IMR-90 (cell line): Measurements from ENCODE around the gene GAS5. TPM values are rescaled to one million over a fixed set of nuclear protein-coding genes. Genes with fewer than 3 reads are reported as not detected.

Experiments
- ATAC-seq: fragments of 200-7000 bp; cut with Tn5 transposase; 2 replicates; pipeline ENCODE4 v1.9.1; 2020; ENCODE audit warnings: low read depth, mild to moderate bottlenecking, moderate library complexity
- BruUV-seq: library from RNA; stranded (reverse); fragments of 400-500 nt; replicated peaks from 2 replicates; lab custom pipeline; 2021; lab: Mats Ljungman, UMichigan
- CTCF ChIA-PET: fragments of 300-600 bp; formaldehyde crosslinking; extraction: SDS; loops from one replicate; lab custom pipeline; 2021; ENCODE audit warnings: antibody characterized with exemption; lab: Yijun Ruan, JAX
- POLR2A ChIA-PET: fragments of 300-600 bp; sonication (Branson Sonifier 250); formaldehyde crosslinking; loops from one replicate; lab custom pipeline; 2022; ENCODE audit warnings: antibody characterized with exemption; ENCODE audit not compliant: unreplicated experiment; lab: Charles Lee
- DNase-seq: peaks from one replicate; pipeline ENCODE4 v3.0.0; 2013
- H2AFZ ChIP-seq: replicated peaks from 2 replicates; pipeline ENCODE3; 2013; ENCODE audit warnings: low read length, mild to moderate bottlenecking; ENCODE audit not compliant: poor library complexity
- H2AK5ac ChIP-seq: 2 replicates; pipeline ENCODE4 v1.6.1; 2013; ENCODE audit warnings: low read depth, low read length, inconsistent platforms
- H2AK9ac ChIP-seq: replicated peaks from 2 replicates; pipeline ENCODE3; 2013; ENCODE audit warnings: mild to moderate bottlenecking, low read depth, low read length, moderate library complexity; ENCODE audit not compliant: poor library complexity
- H2BK120ac ChIP-seq: 2 replicates; pipeline ENCODE4 v1.6.1; 2013; ENCODE audit warnings: low read depth, low read length, inconsistent platforms
- H2BK15ac ChIP-seq: 3 replicates; pipeline ENCODE4 v1.6.1; 2013; ENCODE audit warnings: low read depth, low read length, inconsistent platforms
- H2BK20ac ChIP-seq: 2 replicates; pipeline ENCODE4 v1.6.1; 2013; ENCODE audit warnings: low read depth, mild to moderate bottlenecking, inconsistent platforms, low read length, moderate library complexity
- H2BK5ac ChIP-seq: 2 replicates; pipeline ENCODE4 v1.6.1; 2013; ENCODE audit warnings: mild to moderate bottlenecking, low read depth, low read length, inconsistent platforms; ENCODE audit not compliant: poor library complexity, severe bottlenecking
- H3K14ac ChIP-seq: replicated peaks from 2 replicates; pipeline ENCODE4 v1.6.1; 2013; ENCODE audit warnings: low read depth, low read length, inconsistent platforms
- H3K18ac ChIP-seq: 2 replicates; pipeline ENCODE4 v1.6.1; 2013; ENCODE audit warnings: low read depth, low read length, control low read depth
- H3K23ac ChIP-seq: 2 replicates; pipeline ENCODE4 v1.6.1; 2013; ENCODE audit warnings: low read depth, low read length, inconsistent platforms
- H3K27ac ChIP-seq: 2 replicates; pipeline ENCODE4 v1.5.1; 2013; ENCODE audit warnings: mild to moderate bottlenecking, control low read depth, low read length; ENCODE audit not compliant: insufficient read depth
- H3K27me3 ChIP-seq: 2 replicates; pipeline ENCODE4 v1.6.1; 2013; ENCODE audit warnings: low read length; ENCODE audit not compliant: control insufficient read depth, insufficient read depth
- H3K36me3 ChIP-seq: 2 replicates; pipeline ENCODE4 v1.6.1; 2013; ENCODE audit warnings: low read length, mixed read lengths; ENCODE audit not compliant: control insufficient read depth, insufficient read depth
- H3K4ac ChIP-seq: 2 replicates; pipeline ENCODE4 v1.6.1; 2013; ENCODE audit warnings: low read depth, low read length, inconsistent platforms
- H3K4me1 ChIP-seq: 2 replicates; pipeline ENCODE4 v1.6.1; 2013; ENCODE audit warnings: low read length, mixed read lengths; ENCODE audit not compliant: control insufficient read depth, insufficient read depth
- H3K4me2 ChIP-seq: 2 replicates; pipeline ENCODE4 v1.6.1; 2013; ENCODE audit warnings: low read depth, mild to moderate bottlenecking, control low read depth, low read length, moderate library complexity
- H3K4me3 ChIP-seq: 2 replicates; pipeline ENCODE4 v1.5.1; 2013; ENCODE audit warnings: low read depth, mild to moderate bottlenecking, control low read depth, low read length, moderate library complexity; ENCODE audit not compliant: insufficient read depth
- H3K56ac ChIP-seq: 2 replicates; pipeline ENCODE4 v1.6.1; 2013; ENCODE audit warnings: low read length, inconsistent platforms; ENCODE audit not compliant: insufficient read depth; ENCODE audit errors: extremely low read depth
- H3K79me1 ChIP-seq, 2 experiments: 2 replicates each; pipeline ENCODE4 v1.6.1; 2013; ENCODE audit warnings: low read length in 2 of 2, inconsistent platforms in 1 of 2, low read depth in 1 of 2
- H3K9ac ChIP-seq: 2 replicates; pipeline ENCODE4 v1.6.1; 2013; ENCODE audit warnings: low read depth, low read length, control low read depth
- H3K9me1 ChIP-seq: 2 replicates; pipeline ENCODE4 v1.6.1; 2013; ENCODE audit warnings: low read length, inconsistent platforms; ENCODE audit not compliant: insufficient read depth
- H3K9me3 ChIP-seq: 2 replicates; pipeline ENCODE4 v1.6.1; 2013; ENCODE audit warnings: low read length; ENCODE audit not compliant: control insufficient read depth, insufficient read depth
- H4K20me1 ChIP-seq: 2 replicates; pipeline ENCODE4 v1.6.1; 2013; ENCODE audit warnings: low read length, inconsistent platforms; ENCODE audit not compliant: insufficient read depth
- H4K5ac ChIP-seq: 2 replicates; pipeline ENCODE4 v1.6.1; 2013; ENCODE audit warnings: mild to moderate bottlenecking, low read depth, low read length, control low read depth
- H4K8ac ChIP-seq, 2 experiments: 2 replicates each; pipeline ENCODE4 v1.6.1; 2013; ENCODE audit warnings: low read depth in 2 of 2, low read length in 2 of 2, control low read depth in 1 of 2, inconsistent platforms in 1 of 2
- H4K91ac ChIP-seq: 2 replicates; pipeline ENCODE4 v1.6.1; 2013; ENCODE audit warnings: low read depth, low read length, inconsistent platforms; ENCODE audit not compliant: insufficient read depth
- CHD1 ChIP-seq: IDR thresholded peaks from 2 replicates; pipeline ENCODE4 v1.6.1; 2012; ENCODE audit warnings: low read depth, low read length, improper control_type of control experiment
- NFE2L2 ChIP-seq: fragments of 150-350 bp; IDR thresholded peaks from 2 replicates; pipeline ENCODE4 v1.6.1; 2016; ENCODE audit warnings: low read depth, mild to moderate bottlenecking, low read length
- RCOR1 ChIP-seq: IDR thresholded peaks from 2 replicates; pipeline ENCODE4 v1.6.1; 2012; ENCODE audit warnings: mild to moderate bottlenecking, low read length, improper control_type of control experiment; ENCODE audit not compliant: insufficient replicate concordance
- WGBS, 2 experiments: methylation state at CpG; one replicate each; pipeline versions ENCODE4 v1.1.5 to v1.1.7; 2013; ENCODE audit warnings: missing lambda C conversion rate in 2 of 2; ENCODE audit not compliant: insufficient read length in 1 of 2; ENCODE audit errors: extremely low coverage in 2 of 2; 5-methylcytosine and 5-hydroxymethylcytosine counted together
- dilution Hi-C: fragments of 300-500 bp; cut with HindIII; formaldehyde crosslinking; loops from one replicate; pipeline ENCODE4 v1.14.3; 2018; ENCODE audit warnings: low sequenced_read_pairs; ENCODE audit not compliant: unreplicated experiment
- in situ Hi-C: fragments of 300-500 bp; cut with MboI; formaldehyde crosslinking; loops from 3 replicates; pipeline ENCODE4 v1.14.3; 2019; ENCODE audit warnings: low sequenced_read_pairs, inconsistent platforms, mixed read lengths
- intact Hi-C: fragments of 100-400 bp; cut with micrococcal nuclease; formaldehyde crosslinking; loops from 2 replicates; pipeline ENCODE4 v1.10.0; 2022
- polyA plus RNA-seq, 3 experiments: library from polyadenylated mRNA; depleted of rRNA; stranded (reverse); fragments of >200 nt; gene quantifications; 2 replicates each; pipeline ENCODE4 v1.2.3, GENCODE V29; 2012; ENCODE audit warnings: low replicate concordance in 1 of 3
- total RNA-seq: library from RNA; depleted of rRNA; stranded (reverse); fragments of >200 nt; gene quantifications from 2 replicates; pipeline ENCODE4 v1.2.3, GENCODE V29; 2012

The GAS5 gene
- total and polyA plus RNA-seq, 2 of the 4 experiments (the other 2 are of a cell fraction) = 380 to 737 TPM

GRCh38 chr1:173867141-173867752 is 542 bp downstream of the GAS5 start (continued):
- no peak for TF ChIP-seq NFE2L2

GRCh38 chr1:173866413-173867115 is 1.2 kb downstream of the GAS5 start:
- Histone ChIP-seq H3K56ac (peak overlapping the region; percentile 78), H3K18ac (peak overlapping the region; percentile 13; the same call in 1 of the 2 replicates), H3K27ac (peak overlapping the region; percentile 80), H3K23ac (peak overlapping the region; percentile 96), H3K9me1 (no peaks in the 10 kb centered on the region), H3K9ac (peak overlapping the region; percentile 88), H3K4me1 (no peaks in the 10 kb centered on the region; the same call in 1 of the 2 replicates), H2AK9ac (no peak overlapping the region), H3K4ac (peak overlapping the region; percentile 97), H3K36me3 (peaks cover 50% of the 10 kb centered on the region), H3K14ac (peak overlapping the region; percentile 99), H2BK5ac (peak overlapping the region; percentile 54), H4K8ac (peak overlapping the region; percentile 58 to 75; a peak in 2 of 4 replicates), H4K91ac (no peak overlapping the region), H3K9me3 (no peaks in the 10 kb centered on the region), H4K5ac (no peak overlapping the region), H2BK15ac (no peak overlapping the region), H3K4me2 (peak overlapping the region; percentile 64), H2AFZ (no peak overlapping the region), H2BK120ac (no peak overlapping the region), H2BK20ac (no peak overlapping the region), H3K4me3 (peak overlapping the region; percentile 70), H3K79me1 (peaks cover 9 to 56% of the 10 kb centered on the region in 2 experiments; a peak in 3 of 4 replicates), H4K20me1 (peaks cover 62% of the 10 kb centered on the region), H3K27me3 (no peaks in the 10 kb centered on the region), H2AK5ac (no peak overlapping the region)
- BruUV-seq = no TSS peak
- DNase-seq (no peak), ATAC-seq (no peak)
- dilution Hi-C loops (no loop called here), intact Hi-C loops (loop anchor here (5.0 kb wide), 2 partner anchors 434 to 1119 kb away; no protein-coding TSS in a partner anchor), in situ Hi-C loops (no loop called here)
- CTCF ChIA-PET = interaction anchor here (1.4 kb wide), 1 partner anchor 10 kb away, joined by 8 read pairs; no protein-coding TSS in a partner anchor
- TF ChIP-seq CHD1 (no peak), RCOR1 (no peak)
- POLR2A ChIA-PET = interaction anchor here (1.1 kb wide), 1 partner anchor 14 kb away, joined by 5 read pairs; no protein-coding TSS in a partner anchor
- WGBS, 2 experiments = 0% methylated on average over 1 of the region's 2 CpGs; no CpG with 5 or more reads in 1 of the 2 experiments
